Hepatocyte (in vitro differentiated cells): Measurements from ENCODE around the gene PRKCZ. TPM values are rescaled to one million over a fixed set of nuclear protein-coding genes. Genes with fewer than 3 reads are reported as not detected.

Experiments used
- DNase-seq: peaks from one replicate; pipeline ENCODE4 v3.0.0-alpha.2; 2016; ENCODE audit warnings: low spot score
- H2AFZ ChIP-seq: fragments of 200-600 bp; sonication (generic); 2 replicates; pipeline ENCODE4 v1.6.0; 2016; ENCODE audit warnings: antibody characterized with exemption, mild to moderate bottlenecking
- H3K27ac ChIP-seq: fragments of 200-600 bp; sonication (generic); 2 replicates; pipeline ENCODE4 v1.5.1; 2016; ENCODE audit warnings: mild to moderate bottlenecking
- H3K27me3 ChIP-seq: fragments of 200-600 bp; sonication (generic); 2 replicates; pipeline ENCODE4 v1.6.1; 2016
- H3K36me3 ChIP-seq: fragments of 200-600 bp; sonication (generic); replicated peaks from 2 replicates; pipeline ENCODE4 v1.5.1; 2016; ENCODE audit warnings: low read depth; ENCODE audit not compliant: insufficient read depth
- H3K4me1 ChIP-seq: fragments of 200-600 bp; sonication (generic); 2 replicates; pipeline ENCODE4 v1.5.1; 2016; ENCODE audit warnings: mild to moderate bottlenecking, moderate library complexity; ENCODE audit not compliant: insufficient read depth
- H3K4me2 ChIP-seq: fragments of 200-600 bp; sonication (generic); 2 replicates; pipeline ENCODE4 v1.6.0; 2016
- H3K4me3 ChIP-seq: fragments of 200-600 bp; sonication (generic); 2 replicates; pipeline ENCODE4 v1.5.1; 2016; ENCODE audit warnings: mild to moderate bottlenecking
- H3K79me2 ChIP-seq: fragments of 200-600 bp; sonication (generic); 2 replicates; pipeline ENCODE4 v1.6.0; 2017; ENCODE audit warnings: mild to moderate bottlenecking
- H3K9me2 ChIP-seq: fragments of 200-600 bp; sonication (generic); replicated peaks from 2 replicates; pipeline ENCODE4 v1.6.0; 2017; ENCODE audit warnings: mild to moderate bottlenecking; ENCODE audit not compliant: insufficient read depth
- H3K9me3 ChIP-seq: fragments of 200-600 bp; sonication (generic); 2 replicates; pipeline ENCODE4 v1.5.1; 2016; ENCODE audit warnings: low read depth, mild to moderate bottlenecking
- H4K20me1 ChIP-seq: fragments of 200-600 bp; sonication (generic); 2 replicates; pipeline ENCODE4 v1.6.0; 2016; ENCODE audit warnings: mild to moderate bottlenecking; ENCODE audit not compliant: insufficient read depth, poor library complexity, severe bottlenecking
- CTCF ChIP-seq: fragments of 200-600 bp; sonication (generic); IDR thresholded peaks from 2 replicates; pipeline ENCODE4 v1.5.1; 2016; ENCODE audit warnings: antibody characterized with exemption, mild to moderate bottlenecking; ENCODE audit not compliant: poor library complexity
- EZH2 ChIP-seq: fragments of 200-600 bp; sonication (generic); IDR thresholded peaks from 2 replicates; pipeline ENCODE4 v1.6.1; 2016; ENCODE audit warnings: antibody characterized with exemption, mild to moderate bottlenecking, borderline replicate concordance
- EZH2phosphoT487 ChIP-seq: fragments of 200-600 bp; sonication (generic); IDR thresholded peaks from one replicate; pipeline ENCODE4 v1.6.1; 2018; ENCODE audit warnings: antibody characterized with exemption, mild to moderate bottlenecking, low read depth, moderate library complexity; ENCODE audit not compliant: unreplicated experiment, severe bottlenecking
- WGBS: methylation state at CpG from one replicate; pipeline ENCODE4 v1.1.6; 2016; ENCODE audit warnings: low lambda C conversion rate; ENCODE audit errors: missing lambda C conversion rate; 5-methylcytosine and 5-hydroxymethylcytosine counted together
- polyA plus RNA-seq: library from polyadenylated mRNA; unstranded; fragments of >200 nt; fragmentation: Nextera tagmentation; extraction: Ambion mirVana; gene quantifications from 2 replicates; pipeline ENCODE4 v1.2.1, GENCODE V29; 2016
- total RNA-seq: library from RNA; depleted of rRNA; stranded (reverse); fragments of >200 nt; gene quantifications from 2 replicates; pipeline ENCODE4 v1.2.3, GENCODE V29; 2014

The PRKCZ gene
- total and polyA plus RNA-seq, 2 experiments from 2014 or later = 41.0 to 52.3 TPM

- H3K4me3 ChIP-seq = no peak overlapping the region
- H3K4me1 ChIP-seq = no peaks in the 10 kb centered on the region
- H3K9me2 ChIP-seq = no peaks in the 10 kb centered on the region
- H2AFZ ChIP-seq = no peak overlapping the region
- no peaks in the 10 kb centered on the region for H4K20me1 ChIP-seq
- 98% methylated on average over 19 of the region's 19 CpGs for WGBS
- no peak overlapping the region for H3K27ac ChIP-seq
- DNase-seq = no peak
- no peaks in the 10 kb centered on the region for H3K27me3 ChIP-seq
- no peak overlapping the region for H3K4me2 ChIP-seq
- H3K9me3 ChIP-seq = no peaks in the 10 kb centered on the region
- no peak for TF ChIP-seq CTCF
- no peak for TF ChIP-seq EZH2
- TF ChIP-seq EZH2phosphoT487 = no peak
- no peaks in the 10 kb centered on the region for H3K36me3 ChIP-seq
- no peaks in the 10 kb centered on the region for H3K79me2 ChIP-seq
Observed at GRCh38 chr1:2157856-2158255, 107.6 kb downstream of the PRKCZ start.

DNA sequence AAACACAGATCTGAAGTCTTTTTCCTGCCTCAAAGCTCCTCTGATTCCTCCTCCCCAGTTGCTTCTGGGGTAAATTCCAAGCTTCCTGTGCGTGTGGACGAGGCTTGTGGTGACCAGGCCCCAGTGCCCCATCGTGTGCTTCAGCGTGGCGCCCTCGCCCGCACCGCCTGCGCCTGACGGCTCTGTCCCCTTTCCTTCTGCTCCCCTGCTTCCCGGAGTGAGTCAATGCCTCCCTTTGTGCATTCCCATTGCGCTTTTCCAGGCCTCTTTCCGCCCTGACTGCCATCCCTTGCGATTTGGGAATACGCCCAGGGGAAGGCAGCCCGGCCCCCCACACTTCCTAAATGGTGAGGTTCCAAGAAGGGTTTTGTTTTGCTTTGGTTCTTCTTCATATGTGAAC is 108.1 kb downstream of the PRKCZ start:
- H3K27ac ChIP-seq = no peak overlapping the region
- H3K27me3 ChIP-seq = no peaks in the 10 kb centered on the region
- H3K4me3 ChIP-seq = no peak overlapping the region
- WGBS = 92% methylated on average over 16 of the region's 16 CpGs
- no peaks in the 10 kb centered on the region for H3K79me2 ChIP-seq
- H3K36me3 ChIP-seq = no peaks in the 10 kb centered on the region
- no peak for DNase-seq
- H3K9me2 ChIP-seq = no peaks in the 10 kb centered on the region
- H3K4me1 ChIP-seq = no peaks in the 10 kb centered on the region
- no peaks in the 10 kb centered on the region for H4K20me1 ChIP-seq
- no peaks in the 10 kb centered on the region for H3K9me3 ChIP-seq
- no peak overlapping the region for H2AFZ ChIP-seq
- TF ChIP-seq CTCF = no peak
- TF ChIP-seq EZH2 = no peak
- no peak for TF ChIP-seq EZH2phosphoT487
- H3K4me2 ChIP-seq = no peak overlapping the region

DNA sequence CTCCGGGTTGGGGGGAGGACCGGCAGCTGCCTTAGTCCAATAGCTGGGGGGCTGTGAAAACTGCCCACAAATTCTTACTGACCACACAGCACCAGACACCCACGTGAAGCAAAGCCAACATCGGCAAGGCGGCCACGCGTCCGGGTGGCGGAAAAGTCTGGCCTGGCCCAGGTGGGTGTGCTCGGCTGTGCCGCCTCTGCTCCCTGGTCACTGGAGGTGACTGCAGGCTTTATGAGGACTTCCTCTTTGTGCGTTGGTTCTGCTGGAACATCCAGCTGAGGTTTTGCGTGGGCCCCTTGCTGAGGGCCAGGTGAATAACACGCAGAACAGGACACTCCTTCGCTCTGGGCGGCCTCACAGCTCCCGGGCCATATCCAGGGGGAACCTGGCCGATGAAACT is 108.9 kb downstream of the PRKCZ start:
- WGBS = 90% methylated on average over 18 of the region's 18 CpGs
- Histone ChIP-seq H3K79me2 (no peaks in the 10 kb centered on the region), H3K4me2 (no peak overlapping the region), H4K20me1 (no peaks in the 10 kb centered on the region), H2AFZ (no peak overlapping the region), H3K4me1 (no peaks in the 10 kb centered on the region), H3K27ac (no peak overlapping the region), H3K4me3 (no peak overlapping the region), H3K9me2 (no peaks in the 10 kb centered on the region), H3K27me3 (no peaks in the 10 kb centered on the region), H3K9me3 (no peaks in the 10 kb centered on the region), H3K36me3 (no peaks in the 10 kb centered on the region)
- TF ChIP-seq EZH2 (no peak), EZH2phosphoT487 (no peak), CTCF (no peak)
- DNase-seq = no peak
